Measurements from ENCODE around the gene BMPER. TPM values are rescaled to one million over a fixed set of nuclear protein-coding genes. Genes with fewer than 3 reads are reported as not detected.

The BMPER gene
- total and polyA plus RNA-seq, 2 of the 8 experiments (the other 6 are each of a cell fraction or from before 2014, with no cell fraction given): 0.33 to 0.69 TPM

- no peak for TF ChIP-seq RXRA (IDR thresholded peaks at IDR 0.05; ENCODE audit: insufficient read depth, low read depth, low read length)
These were observed 148.7 kb downstream of the BMPER start (continued) for GRCh38 chr7:34054075-34054474.

All from H1 (cell line).